NCI-H2107 treated with DMSO at 0.1 percent for 48 hours (cell line): Measurements from ENCODE around the gene IMPDH1.
A peak's percentile ranks its signal among the peaks of the same experiment; 100 is the strongest.

Experiments used
- DNase-seq: peaks from one replicate; lab custom pipeline; 2025; ENCODE audit not compliant: unreplicated experiment; lab: John Stamatoyannopoulos, UW

Gene IMPDH1

DNA sequence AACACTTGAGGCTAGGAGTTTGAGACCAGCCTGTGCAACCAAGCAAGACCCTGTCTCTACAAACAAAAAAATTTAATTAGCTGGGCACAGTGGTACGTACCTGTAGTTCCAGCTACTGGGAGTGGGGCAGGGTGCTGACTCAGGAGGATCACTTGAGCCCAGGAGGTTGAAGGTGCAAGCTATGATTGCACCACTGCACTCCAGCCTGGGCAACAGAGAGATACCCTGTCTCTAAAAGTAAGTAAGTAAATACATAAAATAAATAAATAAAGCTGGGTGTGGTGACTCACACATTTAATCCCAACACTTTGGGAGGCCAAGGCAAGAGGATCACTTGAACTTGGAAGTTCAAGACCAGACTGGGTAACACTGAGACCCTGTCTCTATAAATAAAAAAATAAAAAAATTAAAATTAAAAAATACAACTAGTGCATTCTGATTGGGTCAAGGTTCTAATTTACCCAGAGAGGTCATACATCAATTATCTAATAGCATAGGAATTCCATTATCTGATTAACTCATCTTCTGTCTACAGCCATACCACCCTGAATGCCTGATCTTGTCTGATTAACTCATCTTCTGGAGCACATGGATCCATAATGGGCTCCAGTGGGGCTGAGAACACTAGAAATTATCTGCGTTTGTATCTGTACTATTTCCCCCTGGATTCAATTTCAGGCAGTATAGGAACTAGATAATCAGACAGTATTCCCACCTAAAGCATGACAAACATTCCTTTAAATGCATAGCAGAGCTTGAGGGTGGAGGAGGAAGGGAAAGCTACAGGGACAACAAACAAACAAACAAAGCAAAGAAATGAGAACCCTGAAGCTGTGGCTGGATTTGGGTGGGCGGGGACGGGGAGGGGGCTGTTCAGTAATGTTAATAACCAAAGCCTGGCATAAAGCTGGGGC is 24.9 kb upstream of the IMPDH1 start:
- DNase-seq, result no peak

- DNase-seq, result no peak
Measured at GRCh38 chr7:128431754-128432153, 22.0 kb upstream of the IMPDH1 start.

DNA sequence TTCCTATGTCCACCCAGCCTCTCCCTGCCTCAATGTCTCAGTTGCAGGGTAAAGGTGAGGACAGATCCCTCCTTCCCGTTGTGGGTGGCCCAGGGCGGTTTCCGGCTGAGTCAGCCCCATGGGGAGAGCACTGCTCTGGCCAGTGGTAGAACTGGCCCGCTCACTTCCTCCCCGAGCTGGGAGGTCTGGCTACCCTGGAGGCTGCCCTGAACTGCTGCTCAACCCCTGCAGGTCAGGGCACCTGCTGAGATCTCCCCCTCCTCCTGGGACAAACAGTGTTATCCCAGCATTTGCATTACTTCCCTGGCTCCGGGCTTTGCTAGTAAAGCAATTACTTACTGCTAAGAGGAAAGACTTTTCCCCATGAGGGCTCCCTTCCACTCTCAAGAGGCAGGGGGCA is 21.4 kb upstream of the IMPDH1 start:
- no peak for DNase-seq

- DNase-seq, result no peak
Measured at GRCh38 chr7:128430207-128430606, 20.4 kb upstream of the IMPDH1 start.

DNA sequence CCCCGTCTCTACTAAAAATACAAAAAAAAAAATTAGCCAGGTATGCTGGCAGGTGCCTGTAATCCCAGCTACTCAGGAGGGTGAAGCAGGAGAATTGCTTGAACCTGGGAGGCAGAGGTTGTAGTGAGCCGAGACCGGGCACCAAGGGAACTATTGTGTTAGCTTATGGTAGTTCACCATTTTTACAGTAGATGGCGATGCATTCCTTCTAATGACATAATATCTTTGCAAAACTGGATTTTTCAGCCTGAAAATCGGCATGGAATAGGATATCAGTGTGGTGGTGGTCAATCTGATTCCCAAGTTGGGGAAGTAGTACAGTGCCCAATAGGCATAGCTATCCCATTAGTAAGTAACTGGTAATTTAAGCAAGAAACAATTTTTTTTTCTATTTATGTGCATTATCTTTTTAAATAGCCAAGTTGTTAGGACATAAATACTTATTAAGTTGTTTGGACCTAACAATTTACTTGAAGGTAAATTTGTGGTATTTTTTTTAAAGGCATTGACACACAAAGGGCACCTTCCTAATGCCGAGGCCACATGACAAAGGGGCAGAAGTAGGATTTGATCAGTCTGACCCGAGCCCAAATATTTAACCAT is 17.6 kb upstream of the IMPDH1 start:
- peak; percentile 57 for DNase-seq

GRCh38 chr7:128425850-128426249 is 16.1 kb upstream of the IMPDH1 start:
- peak; percentile 34 for DNase-seq

- no peak for DNase-seq
Measured at GRCh38 chr7:128424686-128425275, 15.0 kb upstream of the IMPDH1 start.

DNA sequence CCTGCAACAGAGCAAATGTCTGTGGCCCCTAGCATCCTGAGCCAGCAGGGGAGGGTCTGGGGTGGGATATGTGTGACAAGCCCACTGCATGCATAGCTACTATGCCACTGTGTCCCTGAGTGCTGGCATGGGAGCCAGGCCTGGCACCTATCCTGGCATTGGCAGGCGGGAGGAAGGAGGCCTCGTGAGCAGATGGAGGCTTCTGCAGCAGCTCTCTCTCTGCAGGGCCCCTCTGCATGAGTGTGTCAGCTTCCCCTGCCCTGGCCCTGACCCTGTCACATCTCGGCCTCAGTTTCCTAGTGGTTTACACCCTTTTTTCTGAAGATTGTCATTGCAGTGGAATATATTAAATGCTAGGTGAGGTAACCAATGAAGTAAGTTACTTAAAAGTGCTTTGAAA is 13.1 kb upstream of the IMPDH1 start:
- no peak for DNase-seq

DNA sequence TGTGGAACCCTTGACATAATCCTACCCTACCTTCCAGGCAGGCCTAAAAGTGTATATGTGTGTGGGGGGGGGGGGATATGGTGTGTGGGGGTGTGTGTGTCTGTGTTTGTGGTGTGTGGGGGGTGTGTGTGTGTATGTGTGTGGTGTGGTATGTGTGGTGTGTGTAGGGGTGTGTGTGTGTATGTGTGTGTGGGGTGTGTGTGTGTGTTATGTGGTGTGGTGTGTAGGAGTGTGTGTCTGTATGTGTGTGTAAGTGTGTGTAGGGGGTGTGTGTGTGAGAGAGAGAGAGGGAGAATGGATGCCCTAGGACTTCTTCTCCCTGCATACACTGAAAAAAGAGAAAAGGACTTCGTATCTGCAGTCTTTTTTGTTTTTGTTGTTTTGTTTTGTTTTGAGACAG is 12.3 kb upstream of the IMPDH1 start:
- DNase-seq, result no peak

DNA sequence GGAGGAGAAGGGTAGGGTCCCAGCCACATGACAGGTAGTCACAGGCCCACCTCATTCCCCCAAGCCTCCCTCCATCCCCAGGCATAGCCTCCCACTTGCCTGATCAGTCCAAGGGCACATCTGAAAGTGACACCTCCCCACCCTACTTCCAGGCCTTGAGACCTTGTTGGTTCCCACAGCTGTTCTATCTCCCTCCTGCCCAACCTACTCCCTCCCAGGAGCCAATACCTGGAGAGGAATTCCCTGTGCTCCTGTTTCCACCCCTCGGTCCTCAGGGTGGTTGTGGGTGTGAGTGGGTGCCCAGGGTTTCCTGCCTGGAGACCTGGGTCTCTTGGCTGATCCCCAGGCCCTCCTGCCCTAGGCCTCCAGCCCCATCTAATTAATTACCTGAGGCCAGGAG is 11.6 kb upstream of the IMPDH1 start:
- no peak for DNase-seq

DNA sequence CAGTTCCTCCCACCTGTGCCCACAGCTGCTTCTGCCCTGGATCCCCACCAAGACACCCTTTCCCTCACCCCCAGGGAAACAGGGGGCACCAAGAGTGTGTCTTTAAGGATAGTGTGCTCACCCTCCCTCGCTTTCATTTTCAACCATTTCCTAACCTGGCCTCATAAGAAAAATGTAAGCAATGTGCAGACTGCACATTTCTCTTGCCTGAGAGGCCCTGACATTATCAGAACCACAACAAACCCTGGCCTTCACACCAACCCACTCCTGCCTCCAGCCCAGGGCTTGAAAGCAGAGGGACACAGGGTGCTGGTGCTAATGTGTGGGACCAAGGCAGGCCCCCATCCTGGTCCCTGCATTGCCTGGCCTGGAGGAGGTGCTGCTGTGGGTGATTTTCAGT is 11.0 kb upstream of the IMPDH1 start:
- DNase-seq, result no peak

DNA sequence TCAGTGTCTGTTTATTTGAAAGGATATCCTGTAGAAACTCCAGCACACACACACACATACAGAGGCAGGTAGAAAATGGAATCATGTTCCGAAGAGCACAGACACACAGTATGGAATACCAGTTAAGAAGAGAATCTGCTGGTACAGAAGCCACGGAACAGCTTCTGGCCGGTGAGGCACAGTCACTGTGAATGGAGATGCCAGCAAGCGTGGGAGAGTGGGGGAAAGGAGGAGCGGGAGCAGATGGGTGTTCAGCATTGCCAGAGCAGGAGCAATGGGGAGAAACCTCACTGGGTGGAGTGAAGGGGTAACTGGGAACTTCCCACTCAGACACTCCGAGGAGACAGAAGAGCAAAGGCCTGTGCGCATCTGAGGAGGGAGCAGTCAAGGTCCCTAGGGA is 9.5 kb upstream of the IMPDH1 start:
- DNase-seq, result no peak

- DNase-seq, result no peak
Measured at GRCh38 chr7:128417071-128417470, 7.3 kb upstream of the IMPDH1 start.

- no peak for DNase-seq
Measured at GRCh38 chr7:128415217-128415785, 5.5 kb upstream of the IMPDH1 start.

GRCh38 chr7:128410451-128410753 is 620 bp upstream of the IMPDH1 start:
- peak; percentile 65 for DNase-seq

- no peak for DNase-seq
Measured at GRCh38 chr7:128408709-128409595, 830 bp downstream of the IMPDH1 start.

DNA sequence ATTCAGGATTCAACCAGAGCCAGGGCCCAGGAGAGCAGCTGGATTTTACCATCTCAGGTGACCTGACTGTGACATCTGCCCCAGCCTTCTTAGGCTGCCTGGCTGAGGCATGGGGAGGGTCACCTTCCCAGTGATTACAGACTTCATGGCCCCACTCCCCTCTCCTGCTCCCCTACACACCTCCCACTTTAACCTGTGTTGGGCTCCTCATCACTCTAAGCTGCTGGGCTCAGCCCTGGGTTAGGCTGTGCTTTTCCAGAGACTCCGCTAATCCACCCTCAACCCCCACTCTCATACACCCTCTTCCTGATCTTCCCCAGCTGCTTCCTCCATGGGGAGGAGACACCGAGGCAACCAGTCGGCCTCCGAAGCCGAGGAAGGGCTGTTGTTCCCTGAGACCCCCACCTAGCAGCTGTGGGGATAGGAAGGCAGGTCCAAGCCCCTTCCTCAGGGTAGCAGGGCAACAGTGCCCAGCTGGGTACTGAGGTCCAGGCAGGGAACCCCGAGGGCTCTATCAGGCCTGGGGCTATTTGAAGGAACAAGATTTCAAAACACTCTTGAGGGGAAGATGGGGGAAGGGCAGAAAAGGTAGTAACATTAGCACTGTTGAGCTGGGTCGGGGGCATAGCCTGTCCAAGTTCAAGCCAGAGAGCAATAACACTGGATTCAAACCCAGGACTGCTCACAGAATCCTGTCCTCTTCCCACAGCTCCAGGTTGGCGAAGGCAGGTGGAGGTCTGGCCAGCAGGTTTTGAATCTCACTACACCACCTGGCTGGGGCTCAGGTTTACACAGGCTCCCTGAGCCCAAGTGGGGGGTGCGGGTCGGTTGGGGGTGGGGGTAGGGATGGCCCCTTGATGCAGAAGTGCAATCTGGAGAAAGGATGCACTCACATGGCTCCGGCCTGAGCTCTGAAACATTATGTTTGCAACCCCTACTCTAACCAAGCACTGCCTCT is 1.8 kb downstream of the IMPDH1 start:
- peak; percentile 20 for DNase-seq

DNA sequence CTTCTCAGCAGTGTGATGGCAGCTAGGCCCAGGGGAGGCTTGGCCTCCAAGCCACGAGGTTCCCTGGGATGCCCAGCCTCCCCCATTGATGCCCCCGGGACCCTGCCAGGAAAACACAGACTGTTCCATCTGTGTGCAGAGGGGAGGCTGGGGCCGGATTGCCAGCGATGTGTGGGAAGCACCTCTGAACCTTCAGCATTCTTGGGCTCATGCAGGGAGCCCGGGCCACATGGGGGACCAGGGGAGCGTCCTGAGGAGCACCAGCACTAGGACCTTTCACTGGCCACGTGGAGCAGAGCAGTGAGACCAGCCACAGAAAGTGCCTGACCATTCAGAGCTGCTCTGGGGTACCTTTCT is 2.6 kb downstream of the IMPDH1 start:
- DNase-seq, result no peak

GRCh38 chr7:128406314-128407232 is 3.2 kb downstream of the IMPDH1 start:
- DNase-seq, result no peak
